Choroid plexus epithelial cell (primary cell): ENCODE results near the gene MAP7D2.

Experiments
- DNase-seq: peaks from one replicate; pipeline ENCODE4 v3.0.0-alpha.2; 2010; ENCODE audit warnings: low read depth
- H3K4me3 ChIP-seq: 2 replicates; pipeline ENCODE4 v1.5.1; 2011; ENCODE audit warnings: low read depth, mild to moderate bottlenecking, control low read depth, low read length, moderate library complexity
- CTCF ChIP-seq: conservative IDR thresholded peaks from 2 replicates; pipeline ENCODE4 v1.5.1; 2011; ENCODE audit warnings: low read depth, mild to moderate bottlenecking, control low read depth, inconsistent platforms, low read length, moderate library complexity

Gene MAP7D2

GRCh38 chrX:20046223-20046622 lies 70.5 kb downstream of the MAP7D2 start:
- no peak overlapping the region for H3K4me3 ChIP-seq
- TF ChIP-seq CTCF = no peak
- no peak for DNase-seq

GRCh38 chrX:20042221-20042620 lies 74.5 kb downstream of the MAP7D2 start:
- TF ChIP-seq CTCF = no peak
- DNase-seq = no peak

GRCh38 chrX:20038966-20039365 lies 77.7 kb downstream of the MAP7D2 start:
- TF ChIP-seq CTCF = no peak
- H3K4me3 ChIP-seq = no peak overlapping the region
- no peak for DNase-seq

More at GRCh38 chrX:20042221-20042620, 74.5 kb downstream of the MAP7D2 start:
- H3K4me3 ChIP-seq = no peak overlapping the region

- TF ChIP-seq CTCF = no peak
- DNase-seq = no peak
- no peak overlapping the region for H3K4me3 ChIP-seq
These were observed 79.5 kb downstream of the MAP7D2 start for GRCh38 chrX:20037186-20037585.

- H3K4me3 ChIP-seq = no peak overlapping the region
- TF ChIP-seq CTCF = no peak
- no peak for DNase-seq
These were observed 84.5 kb downstream of the MAP7D2 start for GRCh38 chrX:20032201-20032600.

- TF ChIP-seq CTCF = no peak
These were observed 87.0 kb downstream of the MAP7D2 start for GRCh38 chrX:20029728-20030127.

GRCh38 chrX:20028588-20028987 lies 88.1 kb downstream of the MAP7D2 start:
- no peak for TF ChIP-seq CTCF
- H3K4me3 ChIP-seq = no peak overlapping the region
- DNase-seq = no peak

More at GRCh38 chrX:20029728-20030127, 87.0 kb downstream of the MAP7D2 start:
- DNase-seq = no peak
- H3K4me3 ChIP-seq = no peak overlapping the region
